CD8-positive, alpha-beta memory T cell (primary cell): ENCODE measurements around the gene MOG. TPM values are rescaled to one million over a fixed set of nuclear protein-coding genes. Genes with fewer than 3 reads are reported as not detected.

Source experiments
- CTCF ChIA-PET: fragments of 350-600 bp; sonication (Branson Sonifier 250); formaldehyde crosslinking; loops from one replicate; lab custom pipeline; 2021; ENCODE audit warnings: antibody characterized with exemption; lab: Charles Lee
- POLR2A ChIA-PET: fragments of 350-600 bp; sonication (Branson Sonifier 250); formaldehyde crosslinking; loops from one replicate; lab custom pipeline; 2021; ENCODE audit warnings: antibody characterized with exemption; lab: Charles Lee
- DNase-seq, 5 donors: peaks; one replicate each; pipeline versions ENCODE4 v3.0.0 to v3.0.0-alpha.2; 2020 to 2022; ENCODE audit warnings: mixed read lengths in 1 of 5
- H3K27ac ChIP-seq: one replicate; pipeline ENCODE4 v1.7.0; 2013; ENCODE audit warnings: low read depth, mild to moderate bottlenecking, low read length, moderate library complexity
- H3K27me3 ChIP-seq: 2 replicates; pipeline ENCODE4 v1.7.0; 2013; ENCODE audit warnings: low read length, mild to moderate bottlenecking; ENCODE audit not compliant: insufficient read depth, poor library complexity, severe bottlenecking
- H3K36me3 ChIP-seq: 2 replicates; pipeline ENCODE4 v1.7.0; 2013; ENCODE audit warnings: mild to moderate bottlenecking, low read length, moderate library complexity; ENCODE audit not compliant: insufficient read depth
- H3K4me1 ChIP-seq: 2 replicates; pipeline ENCODE4 v1.7.0; 2013; ENCODE audit warnings: mild to moderate bottlenecking, low read length, moderate library complexity; ENCODE audit not compliant: insufficient read depth
- H3K4me3 ChIP-seq: 2 replicates; pipeline ENCODE4 v1.7.0; 2013; ENCODE audit warnings: mild to moderate bottlenecking, low read length
- H3K9me3 ChIP-seq: 2 replicates; pipeline ENCODE4 v1.7.0; 2013; ENCODE audit warnings: mild to moderate bottlenecking, low read length
- H3K27ac Mint-ChIP-seq, 8 donors: one replicate each; pipeline ENCODE4 v1.8.0; 2020 to 2021; ENCODE audit warnings: mixed read lengths in 8 of 8, mild to moderate bottlenecking in 6 of 8, inconsistent platforms in 3 of 8, moderate library complexity in 3 of 8
- H3K27me3 Mint-ChIP-seq, 2 donors: one replicate each; pipeline ENCODE4 v1.8.0; 2020 to 2021; ENCODE audit warnings: mixed read lengths in 2 of 2, mild to moderate bottlenecking in 1 of 2, moderate library complexity in 1 of 2
- H3K36me3 Mint-ChIP-seq, 3 donors: one replicate each; pipeline ENCODE4 v1.8.0; 2020 to 2021; ENCODE audit warnings: mixed read lengths in 3 of 3, inconsistent platforms in 1 of 3, mild to moderate bottlenecking in 1 of 3
- H3K4me1 Mint-ChIP-seq, 3 donors: one replicate each; pipeline ENCODE4 v1.8.0; 2020 to 2021; ENCODE audit warnings: mixed read lengths in 3 of 3, inconsistent platforms in 1 of 3, mild to moderate bottlenecking in 1 of 3
- H3K4me3 Mint-ChIP-seq, 7 donors: one replicate each; pipeline ENCODE4 v1.8.0; 2020 to 2021; ENCODE audit warnings: mixed read lengths in 7 of 7, mild to moderate bottlenecking in 6 of 7, moderate library complexity in 4 of 7, inconsistent platforms in 2 of 7
- H3K9me3 Mint-ChIP-seq, 5 donors: one replicate each; pipeline ENCODE4 v1.8.0; 2020 to 2022; ENCODE audit warnings: mixed read lengths in 5 of 5, mild to moderate bottlenecking in 3 of 5, moderate library complexity in 2 of 5, inconsistent platforms in 1 of 5
- polyA plus RNA-seq: library from polyadenylated mRNA; unstranded; fragments of 300-500 nt; fragmentation: Illumina TruSeq; gene quantifications from one replicate; pipeline ENCODE4 v1.2.3, GENCODE V29; 2021
- total RNA-seq, 2 experiments: library from RNA; stranded (reverse); gene quantifications; one replicate each; pipeline ENCODE4 v1.2.3, GENCODE V29; 2021

MOG gene
- total and polyA plus RNA-seq, 3 experiments from 2014 or later, result not detected

GRCh38 chr6:29625337-29625930 is 31.5 kb upstream of the MOG start:
- DNase-seq, result no peak
- no peaks in the 10 kb centered on the region for H3K36me3 ChIP-seq
- Mint-ChIP-seq H3K9me3 (no peaks in the 10 kb centered on the region), H3K27ac (peak overlapping the region in 4 of 8 donors; percentile 11 to 83 (median 34)), H3K36me3 (peaks cover 0 to 18% (median 1%) of the 10 kb centered on the region in 3 donors), H3K4me3 (peak overlapping the region in 1 of 7 donors; percentile 76), H3K27me3 (peaks cover 0 to 14% of the 10 kb centered on the region in 2 donors), H3K4me1 (peaks cover 18 to 23% (median 21%) of the 10 kb centered on the region in 3 donors)
- POLR2A ChIA-PET, result no interaction called here
- peaks cover 8% of the 10 kb centered on the region for H3K4me1 ChIP-seq
- no peak overlapping the region for H3K27ac ChIP-seq
- CTCF ChIA-PET, result interaction anchor here (1.7 to 8.4 kb wide), 3 partner anchors 14 to 28 kb away, joined by 4 to 34 read pairs (median 12); no protein-coding TSS in a partner anchor
- no peak overlapping the region for H3K4me3 ChIP-seq
- H3K27me3 ChIP-seq, result peaks cover 3% of the 10 kb centered on the region
- no peaks in the 10 kb centered on the region for H3K9me3 ChIP-seq

- peaks cover 4% of the 10 kb centered on the region for H3K27me3 ChIP-seq
- ChIA-PET POLR2A (interaction anchor here (0.5 to 1.8 kb wide), 3 partner anchors 23 to 1139 kb away, joined by 3 to 9 read pairs (median 3); no protein-coding TSS in a partner anchor), CTCF (interaction anchor here (1.7 to 8.4 kb wide), 3 partner anchors 12 to 27 kb away, joined by 4 to 34 read pairs (median 12); no protein-coding TSS in a partner anchor)
- Mint-ChIP-seq H3K36me3 (peaks cover 0 to 4% (median 1%) of the 10 kb centered on the region in 3 donors), H3K9me3 (no peaks in the 10 kb centered on the region), H3K4me1 (peaks cover 32 to 37% (median 35%) of the 10 kb centered on the region in 3 donors), H3K4me3 (peak overlapping the region; percentile 62 to 77 (median 70)), H3K27ac (peak overlapping the region; percentile 23 to 88 (median 59)), H3K27me3 (peaks cover 3 to 20% of the 10 kb centered on the region in 2 donors)
- H3K36me3 ChIP-seq, result no peaks in the 10 kb centered on the region
- H3K4me3 ChIP-seq, result no peak overlapping the region
- peak overlapping the region; percentile 43 for H3K27ac ChIP-seq
- peaks cover 22% of the 10 kb centered on the region for H3K4me1 ChIP-seq
- DNase-seq, result peak in 1 of 5 donors; percentile 51
- no peaks in the 10 kb centered on the region for H3K9me3 ChIP-seq
Observed at GRCh38 chr6:29626948-29627754, 29.7 kb upstream of the MOG start.

- H3K36me3 ChIP-seq, result no peaks in the 10 kb centered on the region
- H3K4me3 Mint-ChIP-seq, result peak overlapping the region; percentile 81 to 94 (median 92)
- POLR2A ChIA-PET, result interaction anchor here (0.5 to 1.8 kb wide), 3 partner anchors 22 to 1139 kb away, joined by 3 to 9 read pairs (median 3); no protein-coding TSS in a partner anchor
- peak overlapping the region in 6 of 8 donors; percentile 2 to 78 (median 52) for H3K27ac Mint-ChIP-seq
- CTCF ChIA-PET, result interaction anchor here (0.6 to 8.4 kb wide), 4 partner anchors 12 to 431 kb away, joined by 3 to 34 read pairs (median 8); no protein-coding TSS in a partner anchor
- no peaks in the 10 kb centered on the region for H3K9me3 ChIP-seq
- peak overlapping the region; percentile 78 for H3K4me3 ChIP-seq
- peak overlapping the region; percentile 57 for H3K27ac ChIP-seq
- peaks cover 4% of the 10 kb centered on the region for H3K27me3 ChIP-seq
- H3K36me3 Mint-ChIP-seq, result peaks cover 0 to 1% (median under 1%) of the 10 kb centered on the region in 3 donors
- peaks cover 33 to 38% (median 36%) of the 10 kb centered on the region in 3 donors for H3K4me1 Mint-ChIP-seq
- peaks cover 23% of the 10 kb centered on the region for H3K4me1 ChIP-seq
- DNase-seq, result peak; percentile 37 to 73 (median 51)
- H3K27me3 Mint-ChIP-seq, result peaks cover 3 to 21% of the 10 kb centered on the region in 2 donors
- no peaks in the 10 kb centered on the region for H3K9me3 Mint-ChIP-seq
Observed at GRCh38 chr6:29627755-29628418, 29.0 kb upstream of the MOG start.

GRCh38 chr6:29628419-29629281 is 28.2 kb upstream of the MOG start:
- ChIA-PET CTCF (interaction anchor here (0.6 to 8.4 kb wide), 5 partner anchors 11 to 430 kb away, joined by 3 to 34 read pairs (median 3); no protein-coding TSS in a partner anchor), POLR2A (interaction anchor here (1.8 kb wide), 1 partner anchor 21 kb away, joined by 9 read pairs; no protein-coding TSS in a partner anchor)
- H3K36me3 Mint-ChIP-seq, result peaks cover 0 to 2% (median 1%) of the 10 kb centered on the region in 3 donors
- peaks cover 38 to 44% (median 41%) of the 10 kb centered on the region in 3 donors for H3K4me1 Mint-ChIP-seq
- Histone ChIP-seq H3K9me3 (no peaks in the 10 kb centered on the region), H3K36me3 (no peaks in the 10 kb centered on the region), H3K4me3 (peak overlapping the region; percentile 78), H3K27ac (peak overlapping the region; percentile 57), H3K4me1 (peaks cover 27% of the 10 kb centered on the region), H3K27me3 (peaks cover 4% of the 10 kb centered on the region)
- H3K27ac Mint-ChIP-seq, result peak overlapping the region; percentile 3 to 82 (median 53)
- H3K4me3 Mint-ChIP-seq, result peak overlapping the region; percentile 81 to 94 (median 92)
- H3K9me3 Mint-ChIP-seq, result no peaks in the 10 kb centered on the region
- DNase-seq, result peak; percentile 28 to 66 (median 35)
- peaks cover 3 to 23% of the 10 kb centered on the region in 2 donors for H3K27me3 Mint-ChIP-seq

- Mint-ChIP-seq H3K27ac (peak overlapping the region in 1 of 8 donors; percentile 51), H3K4me3 (peak overlapping the region in 6 of 7 donors; percentile 9 to 94 (median 92)), H3K36me3 (peaks cover 0 to 2% (median 1%) of the 10 kb centered on the region in 3 donors), H3K4me1 (peaks cover 41 to 53% (median 43%) of the 10 kb centered on the region in 3 donors), H3K27me3 (peaks cover 3 to 20% of the 10 kb centered on the region in 2 donors), H3K9me3 (no peaks in the 10 kb centered on the region)
- no peaks in the 10 kb centered on the region for H3K9me3 ChIP-seq
- H3K4me3 ChIP-seq, result no peak overlapping the region
- no peak overlapping the region for H3K27ac ChIP-seq
- DNase-seq, result no peak
- peaks cover 29% of the 10 kb centered on the region for H3K4me1 ChIP-seq
- peaks cover 4% of the 10 kb centered on the region for H3K27me3 ChIP-seq
- POLR2A ChIA-PET, result no interaction called here
- no peaks in the 10 kb centered on the region for H3K36me3 ChIP-seq
- CTCF ChIA-PET, result interaction anchor here (0.8 to 8.4 kb wide), 3 partner anchors 20 to 24 kb away, joined by 3 to 34 read pairs (median 4); no protein-coding TSS in a partner anchor
Observed at GRCh38 chr6:29629571-29629970, 27.3 kb upstream of the MOG start.

GRCh38 chr6:29630315-29630714 is 26.6 kb upstream of the MOG start:
- Histone ChIP-seq H3K36me3 (no peaks in the 10 kb centered on the region), H3K27me3 (peaks cover 4% of the 10 kb centered on the region), H3K9me3 (no peaks in the 10 kb centered on the region), H3K27ac (no peak overlapping the region), H3K4me1 (peaks cover 29% of the 10 kb centered on the region), H3K4me3 (no peak overlapping the region)
- H3K27me3 Mint-ChIP-seq, result peaks cover 3 to 19% of the 10 kb centered on the region in 2 donors
- ChIA-PET CTCF (interaction anchor here (1.7 to 8.4 kb wide), 3 partner anchors 20 to 23 kb away, joined by 4 to 34 read pairs (median 4); no protein-coding TSS in a partner anchor), POLR2A (no interaction called here)
- no peak for DNase-seq
- no peak overlapping the region for H3K27ac Mint-ChIP-seq
- peaks cover 0 to 2% (median 1%) of the 10 kb centered on the region in 3 donors for H3K36me3 Mint-ChIP-seq
- peak overlapping the region in 3 of 7 donors; percentile 57 to 92 (median 67) for H3K4me3 Mint-ChIP-seq
- H3K4me1 Mint-ChIP-seq, result peaks cover 41 to 54% (median 43%) of the 10 kb centered on the region in 3 donors
- no peaks in the 10 kb centered on the region for H3K9me3 Mint-ChIP-seq
